ENCODE measurements around the gene SEC11C. TPM values are rescaled to one million over a fixed set of nuclear protein-coding genes. Genes with fewer than 3 reads are reported as not detected.

The SEC11C gene
- total and polyA plus RNA-seq, 2 of the 13 experiments (the other 11 are each of a cell fraction or from before 2014, with no cell fraction given) = 71.9 to 297 TPM

GRCh38 chr18:59141294-59142068 lies 1.8 kb downstream of the SEC11C start (continued):
- no peak for TF ChIP-seq ZKSCAN5 (CRISPR knock-in tag; IDR thresholded peaks at IDR 0.05)
- 0 out of 2 replicates have a peak, but pooled peaks have one; percentile 43 for TF ChIP-seq ZNF691 (CRISPR knock-in tag; IDR thresholded peaks at IDR 0.05; ENCODE audit: borderline replicate concordance, low read depth)
- TF ChIP-seq ATF6 (CRISPR knock-in tag; conservative IDR thresholded peaks at IDR 0.05) = no peak
- no peak; the same call in 1 of the 2 replicates for TF ChIP-seq ZSCAN5A (CRISPR knock-in tag; IDR thresholded peaks at IDR 0.05; ENCODE audit: borderline replicate concordance)
- peak; percentile 68; the same call in 1 of the 2 replicates for TF ChIP-seq HMG20A (CRISPR knock-in tag; IDR thresholded peaks at IDR 0.05; ENCODE audit: borderline replicate concordance)
- TF ChIP-seq HOMEZ (CRISPR knock-in tag; IDR thresholded peaks at IDR 0.05; ENCODE audit: low read depth) = peak; percentile 27; the same call in 1 of the 2 replicates
- peak; percentile 95 for TF ChIP-seq ZEB1 (IDR thresholded peaks at IDR 0.05; ENCODE audit: insufficient replicate concordance, low read depth)
- TF ChIP-seq MYC (CRISPR knock-in tag; IDR thresholded peaks at IDR 0.05; ENCODE audit: borderline replicate concordance) = no peak
- TF ChIP-seq BCL6 (CRISPR knock-in tag; IDR thresholded peaks at IDR 0.05) = peak; percentile 76
- no peak for TF ChIP-seq PCBP1 (IDR thresholded peaks at IDR 0.05; ENCODE audit: borderline replicate concordance, low read depth, low read length)
- TF ChIP-seq IRF1 (CRISPR knock-in tag; IDR thresholded peaks at IDR 0.05; ENCODE audit: low read depth) = no peak
- TF ChIP-seq PREB (CRISPR knock-in tag; IDR thresholded peaks at IDR 0.05) = no peak
- no peak for TF ChIP-seq ZFP82 (CRISPR knock-in tag; IDR thresholded peaks at IDR 0.05; ENCODE audit: borderline replicate concordance)
- TF ChIP-seq PATZ1 (CRISPR knock-in tag; IDR thresholded peaks at IDR 0.05) = peak; percentile 13; the same call in 1 of the 2 replicates
- no peak for TF ChIP-seq TFDP1 (CRISPR knock-in tag; IDR thresholded peaks at IDR 0.05; ENCODE audit: borderline replicate concordance)
- TF ChIP-seq ZNF644 (CRISPR knock-in tag; IDR thresholded peaks at IDR 0.05; ENCODE audit: low read depth) = peak; percentile 94
